KOPT-K1 (cell line): ENCODE data around the gene CEP170.

Experiments
- H3K27ac ChIP-seq: fragments of 200-600 bp; sonication (generic); 2 replicates; pipeline ENCODE4 v1.5.1; 2016; ENCODE audit warnings: antibody characterized with exemption, mild to moderate bottlenecking, low read depth, low read length; ENCODE audit not compliant: poor library complexity, severe bottlenecking
- H3K36me3 ChIP-seq: fragments of 200-600 bp; sonication (generic); 2 replicates; pipeline ENCODE4 v1.5.1; 2017; ENCODE audit warnings: antibody characterized with exemption, mild to moderate bottlenecking, low read length, moderate library complexity; ENCODE audit not compliant: insufficient read depth
- H3K9me3 ChIP-seq: fragments of 200-600 bp; sonication (generic); 2 replicates; pipeline ENCODE4 v1.5.1; 2017; ENCODE audit warnings: antibody characterized with exemption, low read length, mild to moderate bottlenecking; ENCODE audit not compliant: insufficient read depth, poor library complexity, severe bottlenecking

CEP170 gene

DNA sequence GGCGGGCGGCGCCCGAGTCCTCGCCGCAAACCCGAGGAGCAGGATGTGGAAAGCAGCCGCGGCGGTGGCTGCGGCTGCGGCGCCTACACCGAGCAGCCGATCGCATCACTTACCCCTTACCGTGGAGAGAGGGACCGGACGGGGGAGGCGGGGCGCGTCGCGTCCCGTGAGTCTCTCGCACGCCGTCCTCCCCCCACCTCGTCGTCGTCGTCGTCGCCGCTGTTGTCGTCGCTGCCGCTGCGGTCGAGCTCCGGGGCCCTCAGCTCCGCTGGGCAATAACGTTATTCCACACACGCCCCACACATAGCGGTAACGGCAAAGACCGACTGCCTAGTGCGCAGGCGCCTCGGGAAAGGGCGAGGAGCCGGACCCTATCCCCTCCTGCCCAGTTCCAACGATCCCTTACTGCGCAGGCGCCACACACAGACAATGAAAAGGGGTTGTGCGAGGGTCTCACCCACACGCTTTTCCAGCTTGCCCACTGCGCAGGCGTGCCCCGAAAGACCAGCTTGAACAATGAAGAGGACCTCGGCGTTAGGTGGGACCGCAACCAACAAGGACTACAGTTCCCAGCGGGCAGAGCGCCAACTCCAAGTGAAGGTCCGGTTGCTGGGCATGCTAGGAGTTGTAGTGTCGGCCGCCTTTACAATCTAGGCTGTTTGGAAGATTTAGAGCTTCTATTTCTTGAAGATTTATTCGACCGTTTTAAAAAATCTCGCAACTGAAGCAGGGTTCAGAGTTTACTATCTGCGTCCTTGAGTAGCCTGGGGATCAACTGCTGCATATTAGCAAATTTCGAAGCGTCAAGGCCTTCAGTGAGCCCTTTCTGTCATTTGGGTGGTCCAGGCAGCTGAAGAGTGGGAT, at the start of gene CEP170:
TSS of gene CEP170 (minus strand) at position 355 of the 864 bp plus-strand sequence. CDS start 30,001 bp downstream, outside the sequence.
- H3K27ac ChIP-seq, result peak within 1 kb of the TSS; percentile 82
- no peaks in the 10 kb centered on the region for H3K36me3 ChIP-seq
- H3K9me3 ChIP-seq, result peaks cover 6% of the 10 kb centered on the region

DNA sequence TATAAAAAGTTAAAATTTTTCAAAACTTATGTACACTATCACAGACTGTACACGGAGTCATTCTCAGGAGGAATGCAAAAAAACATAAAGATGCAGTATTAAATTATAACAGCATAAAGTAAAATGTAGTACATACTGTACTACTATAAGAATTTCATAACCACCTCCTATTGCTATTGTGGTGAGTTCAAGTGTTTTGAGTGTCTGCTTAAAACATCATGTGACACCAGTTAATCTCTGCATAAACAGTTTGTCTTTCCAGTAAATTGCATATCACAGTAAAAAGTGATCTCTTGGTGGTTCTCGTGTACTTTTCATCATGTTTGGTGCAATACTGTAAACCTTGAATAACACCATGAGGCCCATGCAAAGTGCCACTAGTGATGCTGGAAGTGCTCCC, 46.0 kb upstream of the CEP170 start:
- H3K9me3 ChIP-seq, result peaks cover 15% of the 10 kb centered on the region
- no peak overlapping the region for H3K27ac ChIP-seq
- peaks cover 15% of the 10 kb centered on the region; the same call in 1 of the 2 replicates for H3K36me3 ChIP-seq

DNA sequence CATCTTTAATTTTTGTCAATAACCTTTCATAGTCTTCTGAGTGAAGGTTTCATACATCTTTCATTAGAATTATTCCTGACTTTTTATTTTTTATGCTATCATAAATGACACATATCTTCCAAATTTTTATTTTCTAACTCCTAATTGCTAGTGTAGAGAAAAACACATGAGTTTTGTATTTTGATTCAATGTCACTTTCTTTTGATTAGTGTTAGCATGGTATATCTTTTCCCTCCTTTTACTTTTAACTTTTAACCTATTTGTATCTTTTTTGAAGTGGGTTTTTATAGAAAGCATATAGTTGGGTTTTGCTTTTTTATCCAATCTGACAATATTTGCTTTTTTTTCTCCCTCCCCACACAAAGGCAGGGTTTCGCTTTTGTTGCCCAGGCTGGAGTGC, 44.0 kb upstream of the CEP170 start:
- H3K27ac ChIP-seq, result no peak overlapping the region
- peaks cover 19% of the 10 kb centered on the region for H3K9me3 ChIP-seq
- H3K36me3 ChIP-seq, result peaks cover 15% of the 10 kb centered on the region; the same call in 1 of the 2 replicates

DNA sequence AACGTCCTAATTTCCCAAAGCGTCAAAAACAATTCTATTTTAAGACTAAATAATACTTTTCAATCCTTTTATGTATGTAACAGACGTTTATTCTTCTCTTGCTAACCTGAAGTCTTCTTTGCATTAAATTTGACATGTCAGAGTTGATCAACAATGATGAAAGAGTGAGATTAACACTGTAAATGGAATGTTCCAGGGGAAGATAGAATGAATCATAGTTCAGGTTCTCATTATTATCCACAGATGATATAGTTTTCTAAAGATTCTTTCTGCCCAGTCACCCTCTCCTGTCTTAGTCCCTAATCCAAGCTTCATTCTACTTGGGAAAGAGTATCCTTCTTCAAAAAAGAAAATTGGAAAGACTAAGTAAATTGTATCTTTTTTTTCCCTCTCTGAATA, 39.6 kb upstream of the CEP170 start:
- peaks cover 31% of the 10 kb centered on the region for H3K9me3 ChIP-seq
- no peak overlapping the region for H3K27ac ChIP-seq
- H3K36me3 ChIP-seq, result peaks cover 13% of the 10 kb centered on the region; the same call in 1 of the 2 replicates

DNA sequence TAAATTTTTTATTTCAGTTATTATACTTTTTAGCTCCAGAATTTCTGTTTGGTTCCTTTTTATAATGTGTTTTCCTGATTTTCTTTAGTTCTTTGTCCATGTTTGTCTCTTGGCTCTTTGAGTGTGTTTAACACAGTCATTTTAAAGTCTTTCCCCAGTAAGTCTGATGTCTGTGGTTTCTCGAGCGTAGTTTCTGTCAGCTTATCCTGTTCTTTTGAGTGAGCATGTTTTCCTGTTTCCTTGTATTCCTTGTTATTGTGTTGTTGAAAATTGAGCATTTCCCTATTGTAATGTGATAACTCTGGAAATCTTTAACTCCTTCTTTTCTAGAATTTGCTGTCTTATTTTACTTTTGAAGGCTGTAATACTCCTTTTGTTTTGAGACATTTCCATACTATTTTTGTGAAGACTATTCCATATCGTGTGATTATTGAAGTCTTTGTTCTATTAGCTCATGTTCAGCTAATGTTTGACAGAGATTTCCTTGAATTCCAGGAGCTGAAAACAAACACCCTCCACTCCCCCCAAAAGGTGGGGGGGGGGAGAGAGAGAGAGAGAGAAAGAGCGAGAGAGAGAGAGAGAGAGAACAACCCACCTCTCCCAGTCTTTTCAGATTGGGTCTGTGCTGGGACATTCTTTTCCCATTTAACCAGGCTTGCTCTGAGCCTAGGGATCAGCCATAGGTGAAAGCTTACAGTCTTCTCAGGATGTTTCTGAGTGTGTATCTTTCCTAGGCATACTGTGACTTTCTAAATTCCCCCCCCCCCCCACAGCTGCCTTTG, 39.1 kb upstream of the CEP170 start:
- Histone ChIP-seq H3K36me3 (peaks cover 7% of the 10 kb centered on the region; the same call in 1 of the 2 replicates), H3K9me3 (peaks cover 25% of the 10 kb centered on the region), H3K27ac (no peak overlapping the region)

DNA sequence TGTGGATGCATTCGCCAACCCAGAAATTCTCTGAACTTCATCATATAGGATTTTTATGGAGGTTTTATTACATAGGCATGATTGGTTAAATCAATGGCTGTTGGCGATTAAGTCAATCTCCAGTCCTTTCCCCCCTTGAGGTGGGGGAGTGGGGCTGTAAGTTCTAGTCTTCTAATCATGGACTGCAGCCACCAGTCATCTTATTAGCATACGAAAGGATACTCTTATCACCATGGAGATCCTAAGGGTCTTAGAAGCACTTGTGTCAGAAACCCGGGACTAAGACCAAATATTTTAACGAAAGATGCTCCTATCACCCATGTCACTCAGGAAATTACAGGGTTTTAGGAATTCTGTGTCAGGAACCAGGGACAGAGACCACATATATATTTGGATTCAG, 37.0 kb upstream of the CEP170 start:
- Histone ChIP-seq H3K9me3 (peaks cover 24% of the 10 kb centered on the region), H3K27ac (no peak overlapping the region), H3K36me3 (peaks cover 13% of the 10 kb centered on the region)

DNA sequence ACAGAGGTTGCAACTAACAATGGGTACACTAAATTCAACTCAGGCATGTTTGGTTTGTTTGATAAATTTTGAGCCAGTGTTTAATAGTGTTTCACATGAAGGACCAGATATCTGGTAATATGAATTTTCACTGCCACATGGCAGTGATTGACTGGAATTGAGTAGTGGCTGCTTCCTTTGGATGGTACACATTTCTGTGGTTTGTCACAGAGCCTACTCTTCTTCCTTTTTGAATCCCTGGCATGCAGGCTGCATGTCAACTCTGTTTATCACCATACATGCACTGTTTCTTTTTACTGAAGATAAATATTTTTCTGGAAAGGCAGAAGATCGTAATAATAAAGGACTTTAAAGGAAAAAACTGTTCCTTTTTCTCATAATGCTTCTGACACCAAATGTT, 36.2 kb upstream of the CEP170 start:
- Histone ChIP-seq H3K27ac (no peak overlapping the region), H3K9me3 (peaks cover 24% of the 10 kb centered on the region), H3K36me3 (peaks cover 19% of the 10 kb centered on the region)

DNA sequence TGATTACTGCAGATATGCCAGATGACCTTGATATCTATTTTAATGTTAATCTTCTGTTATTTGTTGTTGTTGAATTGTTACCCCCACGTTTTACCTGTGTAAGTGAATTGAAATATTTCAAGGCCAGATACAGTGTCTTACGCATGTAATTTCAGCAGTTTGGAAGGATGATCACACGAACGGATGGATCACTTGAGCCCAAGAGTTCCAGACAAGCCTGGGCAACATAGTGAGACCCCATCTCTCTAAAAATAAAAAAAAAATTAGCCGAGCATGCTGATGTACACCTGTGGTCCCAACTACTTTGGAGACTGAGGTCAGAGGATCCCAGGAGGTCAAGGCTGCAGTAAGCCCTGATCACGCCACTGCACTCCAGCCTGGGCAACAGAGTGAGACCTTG, 33.0 kb upstream of the CEP170 start:
- no peak overlapping the region for H3K27ac ChIP-seq
- peaks cover 23% of the 10 kb centered on the region for H3K36me3 ChIP-seq
- peaks cover 10% of the 10 kb centered on the region for H3K9me3 ChIP-seq

DNA sequence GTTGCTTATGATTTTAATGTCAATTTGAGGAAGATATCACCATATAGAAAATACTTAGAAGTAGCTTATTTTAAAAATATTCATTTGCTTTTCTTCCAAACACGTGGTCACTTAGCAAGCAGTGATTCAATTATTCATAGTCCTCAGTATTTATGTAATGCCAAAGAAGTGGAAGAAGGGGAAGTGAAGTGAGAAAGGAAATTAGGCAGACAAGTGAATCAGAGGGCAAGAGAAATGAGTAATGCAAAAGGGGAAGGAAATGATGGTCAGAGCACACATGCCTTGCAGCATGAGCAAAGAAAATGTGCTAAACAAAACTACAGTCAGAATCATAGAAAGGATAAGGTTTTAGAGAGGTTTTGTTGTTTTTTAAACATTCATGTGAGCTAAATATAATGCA, 32.6 kb upstream of the CEP170 start:
- Histone ChIP-seq H3K36me3 (peaks cover 23% of the 10 kb centered on the region), H3K9me3 (peaks cover 6% of the 10 kb centered on the region), H3K27ac (no peak overlapping the region)

DNA sequence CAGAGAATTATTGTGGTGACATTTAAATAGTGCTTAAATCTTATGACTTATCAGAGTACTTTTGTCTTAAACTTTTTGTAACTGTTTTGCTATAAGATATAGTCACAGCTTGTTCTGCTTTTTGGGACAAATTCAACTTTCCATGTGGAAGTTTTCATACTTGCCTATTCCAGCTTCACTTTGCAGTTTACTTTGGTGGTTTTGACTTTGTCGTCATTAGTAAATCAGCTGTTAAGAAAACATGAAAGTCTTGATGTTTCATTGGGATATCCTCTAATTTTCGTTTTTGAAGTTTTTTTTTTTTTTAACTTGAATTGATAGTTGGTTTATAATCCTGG, 32.0 kb upstream of the CEP170 start:
- Histone ChIP-seq H3K27ac (no peak overlapping the region), H3K9me3 (peaks cover under 1% of the 10 kb centered on the region), H3K36me3 (peaks cover 23% of the 10 kb centered on the region)

DNA sequence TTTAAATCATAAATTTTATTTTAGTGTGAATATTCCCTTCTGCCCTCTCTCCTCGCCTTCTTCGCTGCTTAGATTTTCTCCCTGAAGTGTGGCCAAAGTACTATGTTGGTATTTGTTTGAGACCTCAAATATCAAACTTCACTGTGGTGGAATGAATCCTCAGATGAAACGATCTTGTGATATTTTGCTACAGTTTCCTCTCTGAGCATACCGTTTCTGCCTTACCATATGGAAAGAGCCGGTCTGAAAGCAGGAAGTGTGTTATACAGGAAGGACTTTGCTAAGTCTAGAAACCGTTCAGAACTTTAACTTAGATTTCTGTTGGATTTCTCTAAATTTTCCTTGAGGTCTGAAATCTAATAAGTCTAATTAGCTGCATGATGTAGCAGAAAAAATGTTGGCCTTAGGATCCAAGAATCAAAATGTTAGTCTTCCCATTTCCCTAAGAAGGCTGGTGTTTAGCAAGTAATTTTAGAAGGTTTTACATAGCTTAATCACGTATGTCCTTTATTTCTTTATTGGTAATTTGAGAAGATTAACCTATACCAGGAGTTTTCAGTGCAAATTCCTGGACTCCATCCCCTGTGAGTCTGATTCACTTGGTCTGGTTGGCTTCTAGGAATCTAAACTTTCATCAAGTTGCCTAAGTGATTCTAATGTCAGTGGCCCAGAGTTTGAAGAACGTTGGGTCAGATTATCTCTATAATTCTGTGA, 31.5 kb upstream of the CEP170 start:
- peaks cover 23% of the 10 kb centered on the region for H3K36me3 ChIP-seq
- H3K9me3 ChIP-seq, result no peaks in the 10 kb centered on the region
- H3K27ac ChIP-seq, result no peak overlapping the region

DNA sequence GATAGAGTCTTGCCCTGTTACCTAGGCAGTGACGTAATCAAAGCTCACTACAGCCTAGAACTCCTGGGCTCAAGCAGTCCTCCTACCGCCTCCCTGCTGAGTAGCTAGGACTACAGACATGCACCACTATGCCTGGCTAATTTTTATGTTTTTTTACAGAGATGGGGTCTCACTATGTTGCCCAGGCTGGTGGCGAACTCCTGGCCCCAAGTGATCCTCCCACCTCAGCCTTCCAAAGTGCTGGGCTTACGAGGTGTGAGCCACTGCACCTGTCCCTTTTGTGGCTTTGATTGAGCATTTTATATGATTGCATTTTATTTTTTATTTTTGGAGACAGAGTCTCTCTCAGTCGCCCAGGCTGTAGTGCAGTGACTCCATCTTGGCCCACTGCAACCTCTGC, 26.6 kb upstream of the CEP170 start:
- Histone ChIP-seq H3K36me3 (peaks cover 22% of the 10 kb centered on the region), H3K27ac (no peak overlapping the region), H3K9me3 (peaks cover 5% of the 10 kb centered on the region)

DNA sequence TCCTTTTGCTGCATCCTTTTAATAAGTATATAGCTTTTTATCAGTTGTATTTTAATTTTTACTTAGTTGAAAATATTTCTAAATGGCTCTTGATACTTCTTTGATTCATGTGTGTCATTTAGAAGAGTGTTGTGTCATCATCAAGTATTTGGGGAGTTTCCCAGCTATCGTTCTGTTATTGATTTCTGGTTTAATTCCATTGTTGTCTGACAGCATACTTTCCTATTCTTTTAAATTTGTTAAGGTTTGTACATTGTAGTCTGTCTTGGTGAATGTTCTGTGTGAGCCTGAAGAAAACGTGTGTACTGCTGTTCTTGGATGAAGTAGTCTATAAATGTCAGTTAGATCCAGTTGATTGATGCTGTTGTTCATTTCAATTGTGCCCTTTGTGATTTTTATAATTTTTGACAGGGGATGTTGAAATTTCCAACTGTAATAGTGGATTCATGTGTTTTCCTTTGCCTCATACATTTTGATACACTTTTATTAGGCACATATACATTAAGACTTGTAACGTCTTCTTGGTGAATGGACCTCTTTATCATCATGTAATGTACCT, 25.6 kb upstream of the CEP170 start:
- H3K36me3 ChIP-seq, result peaks cover 22% of the 10 kb centered on the region
- H3K9me3 ChIP-seq, result peaks cover 5% of the 10 kb centered on the region

DNA sequence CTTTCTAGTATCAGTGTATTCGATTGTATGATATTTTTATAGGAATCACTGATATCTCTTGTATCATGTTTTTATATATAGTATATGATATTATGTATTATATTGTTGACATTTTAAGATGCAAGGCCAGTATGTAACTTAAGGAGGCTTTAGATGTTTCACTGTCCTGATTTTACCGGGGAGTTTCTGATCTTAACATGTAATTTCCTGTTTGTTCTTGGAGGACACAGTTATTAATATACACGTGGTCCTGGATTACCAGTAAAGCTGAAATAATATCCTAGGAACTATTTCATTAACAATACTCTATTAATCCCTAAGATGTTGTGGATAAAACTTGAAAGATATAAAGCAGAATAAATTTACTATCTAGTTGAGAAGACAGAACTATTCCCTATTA, 20.2 kb upstream of the CEP170 start:
- Histone ChIP-seq H3K27ac (no peak overlapping the region), H3K36me3 (peaks cover 55% of the 10 kb centered on the region), H3K9me3 (peaks cover 5% of the 10 kb centered on the region)

More for the DNA sequence above, 25.6 kb upstream of the CEP170 start:
- H3K27ac ChIP-seq, result no peak overlapping the region

DNA sequence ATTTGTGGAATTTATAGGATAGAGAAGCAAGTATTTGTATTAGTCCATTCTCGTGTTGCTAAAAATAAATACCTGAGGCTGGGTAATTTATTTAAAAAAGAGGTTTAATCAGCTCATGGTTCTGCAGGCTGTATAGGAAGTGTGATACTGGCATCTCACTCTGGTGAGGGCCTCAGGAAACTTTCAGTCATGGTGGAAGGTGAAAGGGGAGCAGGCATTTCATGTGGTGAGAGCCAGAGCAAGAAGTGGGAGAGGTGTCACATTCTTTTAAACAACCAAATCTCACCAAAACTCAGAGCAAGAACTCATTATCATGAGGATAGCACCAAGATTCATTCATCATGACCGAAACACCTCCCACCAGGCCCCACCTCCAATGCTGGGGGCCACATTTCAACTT, 18.9 kb upstream of the CEP170 start:
- Histone ChIP-seq H3K27ac (no peak overlapping the region), H3K36me3 (peaks cover 55% of the 10 kb centered on the region), H3K9me3 (peaks cover 5% of the 10 kb centered on the region)
